ENCODE data around the gene OLFML2B.

Gene OLFML2B

GRCh38 chr1:161972828-161973227 is 50.8 kb downstream of the OLFML2B start:
- DNase-seq: no peak

GRCh38 chr1:161970633-161971032 is 53.0 kb downstream of the OLFML2B start:
- no peak for DNase-seq

GRCh38 chr1:161970036-161970435 is 53.6 kb downstream of the OLFML2B start:
- DNase-seq: no peak

GRCh38 chr1:161966067-161966466 is 57.6 kb downstream of the OLFML2B start:
- DNase-seq: no peak

DNA sequence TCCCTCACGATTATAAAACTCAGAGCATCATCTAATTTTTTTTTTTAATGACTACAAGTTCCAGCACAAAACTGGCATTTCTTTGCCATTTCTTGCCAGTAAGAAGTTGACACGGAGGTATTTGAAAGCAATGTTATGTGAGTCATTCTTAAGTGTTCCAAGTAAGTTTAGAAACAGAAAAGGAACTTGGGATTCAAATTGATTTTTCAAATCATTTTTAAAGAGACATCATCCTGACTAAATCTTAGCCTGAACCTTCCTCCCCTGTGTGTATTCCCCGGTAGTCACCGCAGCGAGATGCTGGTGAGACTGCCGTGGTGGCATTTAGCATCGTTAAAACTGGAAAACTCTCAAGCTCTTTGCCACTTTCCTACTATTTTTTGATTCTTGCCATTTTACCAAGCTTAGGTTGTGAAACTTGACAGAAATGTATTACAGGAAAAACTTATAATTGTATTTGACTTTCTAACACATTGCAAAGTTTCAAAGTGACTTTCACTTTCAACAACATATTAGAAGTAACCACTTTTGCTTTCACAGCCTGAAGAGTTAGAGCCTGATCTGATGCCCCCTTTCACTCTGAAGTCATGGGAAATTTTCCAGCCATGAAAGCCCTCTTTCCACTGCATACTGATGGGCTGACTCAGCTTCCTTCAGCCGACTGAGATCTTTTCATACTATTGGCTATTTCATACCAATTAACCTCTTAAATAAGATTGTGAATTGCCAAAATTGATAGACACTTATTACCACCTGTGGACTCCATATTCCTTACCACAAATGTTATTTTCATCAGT is 61.4 kb downstream of the OLFML2B start:
- DNase-seq: peak; percentile 19 to 27

GRCh38 chr1:161958425-161958824 is 65.2 kb downstream of the OLFML2B start:
- DNase-seq: no peak

DNA sequence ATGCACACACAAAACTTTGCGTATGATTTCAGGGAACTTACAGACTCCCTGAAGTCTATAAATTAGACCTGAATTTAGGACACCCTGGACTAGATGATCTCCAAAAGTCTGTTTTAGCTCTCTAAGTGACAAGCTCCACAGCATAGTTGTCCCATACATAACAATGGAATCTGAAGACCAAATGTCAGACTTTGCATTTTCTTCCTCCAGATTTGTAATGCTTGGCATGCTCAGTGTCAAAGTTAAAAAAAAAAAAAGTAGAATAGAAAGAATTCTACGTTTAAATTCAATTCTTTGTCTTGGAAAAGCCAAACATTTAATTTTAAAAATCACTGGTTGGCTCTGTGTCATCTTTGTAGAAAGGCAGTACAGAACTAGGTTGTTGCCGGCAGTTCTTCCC is 66.7 kb downstream of the OLFML2B start:
- no peak for DNase-seq

DNA sequence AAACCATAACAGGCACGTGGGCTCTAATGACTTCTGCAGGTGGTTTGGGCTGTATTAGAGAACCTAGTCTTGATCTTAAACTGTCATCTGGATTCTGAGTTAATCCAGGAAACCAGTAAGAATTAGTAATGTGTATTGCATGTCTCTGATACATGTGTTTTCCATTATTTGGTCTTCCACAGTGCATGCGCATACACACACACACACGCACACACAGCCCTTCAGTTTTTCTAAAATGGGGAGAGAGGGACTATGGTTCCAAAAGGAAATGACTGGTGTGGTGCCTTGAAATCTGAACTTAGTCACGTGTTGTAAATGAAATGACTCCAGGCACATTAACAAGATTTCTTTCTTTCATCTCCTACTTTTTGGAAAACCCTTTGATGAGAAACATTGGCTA is 67.6 kb downstream of the OLFML2B start:
- no peak for DNase-seq

DNA sequence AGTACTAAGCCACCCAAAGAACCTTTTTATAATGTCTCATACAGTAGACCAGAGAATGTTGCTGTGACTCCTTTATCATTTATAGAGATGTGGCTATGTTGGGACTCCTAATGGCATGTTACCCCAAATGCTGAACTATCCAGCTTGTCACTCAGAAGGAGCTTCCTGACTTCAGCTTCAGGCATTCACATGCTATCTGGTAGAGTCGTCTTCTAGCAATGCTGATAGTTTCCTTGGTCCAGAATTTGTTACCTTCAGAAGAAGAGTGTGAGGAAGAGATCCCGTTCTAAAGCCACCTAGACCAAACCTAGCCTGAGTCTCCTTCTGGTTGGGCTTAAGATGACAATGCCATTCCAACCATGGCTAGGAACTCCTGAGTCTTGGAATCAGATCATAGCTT is 68.1 kb downstream of the OLFML2B start:
- no peak for DNase-seq

GRCh38 chr1:161954466-161954865 is 69.2 kb downstream of the OLFML2B start:
- DNase-seq: no peak

GRCh38 chr1:161954050-161954449 is 69.6 kb downstream of the OLFML2B start:
- no peak for DNase-seq

DNA sequence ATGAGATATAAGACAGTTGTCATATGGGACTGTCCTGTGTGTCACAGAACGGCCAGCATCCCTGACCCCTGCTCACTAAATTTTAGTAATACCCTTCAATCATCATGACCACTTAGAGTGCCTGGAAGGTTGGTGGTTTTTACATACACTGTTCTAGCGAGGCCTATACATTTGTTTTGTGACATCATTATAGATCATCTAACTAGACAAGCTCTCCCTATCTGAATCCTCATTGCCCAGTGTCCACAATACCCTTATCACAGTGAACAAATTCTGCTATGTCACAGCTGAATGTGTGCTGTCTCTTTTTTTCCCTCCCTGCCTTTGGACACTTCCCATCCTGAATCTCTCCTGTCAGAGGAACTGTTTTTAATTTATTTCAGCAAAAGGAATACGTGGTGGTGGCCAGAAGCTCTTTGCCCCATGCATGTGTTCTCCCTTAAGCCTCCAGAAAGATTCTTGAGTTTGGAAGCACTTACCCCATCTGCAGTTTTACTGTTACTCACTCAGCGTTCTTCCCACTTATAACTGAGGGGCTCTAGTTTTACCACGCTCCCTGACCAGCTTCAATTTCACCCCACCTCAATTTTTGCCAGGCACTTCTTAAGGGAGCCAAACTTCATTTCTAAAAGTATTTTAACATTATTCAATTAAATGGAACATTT is 70.3 kb downstream of the OLFML2B start:
- no peak for DNase-seq

- no peak for DNase-seq
Measured at GRCh38 chr1:161952607-161953172, 71.0 kb downstream of the OLFML2B start.

- no peak for DNase-seq
Measured at GRCh38 chr1:161951646-161952045, 72.0 kb downstream of the OLFML2B start.

DNA sequence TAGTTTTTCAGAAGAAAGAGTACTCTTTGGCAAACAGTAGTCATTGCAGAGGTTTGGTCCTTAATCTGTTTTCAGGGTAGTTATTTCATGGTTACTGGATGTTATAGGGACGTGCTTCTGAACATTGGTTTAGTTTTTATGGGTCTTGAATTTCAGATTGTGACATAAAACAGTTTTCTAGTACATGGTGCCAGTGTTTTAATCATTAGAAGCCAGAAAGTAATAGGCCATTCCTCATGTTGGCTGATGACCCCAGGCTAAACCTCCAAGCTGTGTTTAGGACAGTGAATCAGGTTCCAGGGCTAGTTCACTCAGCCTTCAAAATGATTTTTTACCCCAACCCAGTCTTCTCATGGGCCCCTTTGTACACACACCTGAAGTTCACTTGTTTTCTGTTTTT is 73.3 kb downstream of the OLFML2B start:
- DNase-seq: no peak

- no peak for DNase-seq
Measured at GRCh38 chr1:161949548-161949947, 74.1 kb downstream of the OLFML2B start.

GRCh38 chr1:161948435-161948834 is 75.2 kb downstream of the OLFML2B start:
- DNase-seq: no peak

GRCh38 chr1:161946071-161946987 is 77.3 kb downstream of the OLFML2B start:
- DNase-seq: no peak

- DNase-seq: no peak
Measured at GRCh38 chr1:161945306-161946060, 78.2 kb downstream of the OLFML2B start.

DNA sequence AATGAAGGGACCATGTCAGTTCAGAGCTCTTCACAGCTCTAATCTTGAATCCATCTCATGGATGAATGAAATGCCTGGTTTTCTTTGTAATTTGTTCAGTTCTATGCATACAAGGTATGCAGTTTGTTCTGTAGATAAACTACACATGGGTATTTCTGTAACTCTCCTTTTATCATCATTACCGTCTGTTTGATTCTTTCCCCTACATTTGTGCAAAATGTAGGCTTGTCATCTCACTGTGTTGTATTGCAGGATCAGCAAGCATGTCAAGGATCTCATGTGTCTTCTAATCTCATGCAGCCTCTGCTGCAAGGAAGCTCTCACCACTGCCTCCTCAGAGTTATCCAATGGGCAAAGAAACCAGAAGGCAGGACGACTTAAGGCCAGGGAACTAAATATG is 79.3 kb downstream of the OLFML2B start:
- DNase-seq: no peak

DNA sequence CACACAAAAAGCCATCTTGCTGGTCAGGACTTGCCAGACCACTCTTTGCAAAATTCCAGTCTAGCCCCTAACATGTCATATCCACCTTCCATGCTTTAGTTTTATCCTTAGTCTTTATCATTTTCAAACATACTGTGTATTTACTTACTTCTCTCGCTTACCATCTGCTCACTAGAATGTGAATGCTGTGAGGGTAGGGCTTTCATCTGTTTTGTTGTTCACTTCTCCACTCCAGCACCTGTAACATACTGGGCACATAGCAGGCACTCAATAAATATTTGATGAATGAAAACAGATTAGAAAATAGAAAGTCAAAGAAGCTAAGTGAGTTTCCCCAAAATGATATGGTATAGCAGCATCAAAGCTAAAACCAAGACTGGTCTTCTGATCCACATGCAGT is 79.9 kb downstream of the OLFML2B start:
- no peak for DNase-seq

- no peak for DNase-seq
Measured at GRCh38 chr1:161941726-161942436, 81.8 kb downstream of the OLFML2B start.

Data from stimulated activated CD4-positive, alpha-beta T cell treated with anti-CD3 and anti-CD28 coated beads, Interleukin-2, amount 100 ng/mL, for 48 hours (primary cell).